B cell (primary cell): Measurements from ENCODE around the gene CLCN5. TPM values are rescaled to one million over a fixed set of nuclear protein-coding genes. Genes with fewer than 3 reads are reported as not detected.

Experiments
- ATAC-seq: fragments of 200-7000 bp; cut with Tn5 transposase; one replicate; pipeline ENCODE4 v1.10.0; 2021; ENCODE audit warnings: low read depth, mild to moderate bottlenecking, moderate number of reproducible peaks, moderate library complexity
- CTCF ChIA-PET: fragments of 350-600 bp; sonication (Branson Sonifier 250); formaldehyde crosslinking; loops from one replicate; lab custom pipeline; 2021; ENCODE audit warnings: antibody characterized with exemption, inconsistent platforms; lab: Charles Lee
- POLR2A ChIA-PET: fragments of 350-600 bp; sonication (Branson Sonifier 250); formaldehyde crosslinking; loops from one replicate; lab custom pipeline; 2021; ENCODE audit warnings: antibody characterized with exemption; lab: Charles Lee
- DNase-seq: peaks from one replicate; pipeline ENCODE4 v3.0.0; 2013
- H2AFZ ChIP-seq: 2 replicates; pipeline ENCODE4 v1.6.1; 2012; ENCODE audit warnings: mild to moderate bottlenecking, low read depth, low read length; ENCODE audit not compliant: insufficient read depth, poor library complexity, severe bottlenecking
- H3K27ac ChIP-seq, 2 donors: 1 replicate in 1 of 2; 2 replicates in 1 of 2; pipeline ENCODE4 v1.5.1; 2012 to 2013; ENCODE audit warnings: low read length in 2 of 2, mild to moderate bottlenecking in 2 of 2, moderate library complexity in 1 of 2
- H3K27me3 ChIP-seq, 4 experiments: fragments of 200-600 bp in 1 of 4; sonication (generic) in 1 of 4; replicated peaks in 1 of 4; 1 replicate in 2 of 4; 2 replicates in 2 of 4; pipeline versions ENCODE4 v1.6.1 to v1.7.0; 2013 to 2016; ENCODE audit warnings: low read length in 3 of 4, mild to moderate bottlenecking in 2 of 4, mixed read lengths in 1 of 4, moderate library complexity in 1 of 4; ENCODE audit not compliant: insufficient read depth in 4 of 4, control insufficient read depth in 3 of 4; ENCODE audit errors: control extremely low read depth in 1 of 4
- H3K36me3 ChIP-seq, 2 experiments: replicated peaks in 1 of 2; 1 replicate in 1 of 2; 2 replicates in 1 of 2; pipeline versions ENCODE4 v1.6.1 to v1.7.1; 2013; ENCODE audit warnings: low read length in 1 of 2; ENCODE audit not compliant: insufficient read depth in 2 of 2, control insufficient read depth in 1 of 2; ENCODE audit errors: control extremely low read depth in 1 of 2, extremely low read depth in 1 of 2
- H3K4me1 ChIP-seq, 2 donors: fragments of 200-600 bp in 1 of 2; sonication (generic) in 1 of 2; 1 replicate in 1 of 2; 2 replicates in 1 of 2; pipeline versions ENCODE4 v1.5.1 to v1.6.1; 2013 to 2017; ENCODE audit warnings: low read length in 2 of 2; ENCODE audit not compliant: control insufficient read depth in 2 of 2, insufficient read depth in 2 of 2
- H3K4me2 ChIP-seq: replicated peaks from 2 replicates; pipeline ENCODE3; 2012; ENCODE audit warnings: mild to moderate bottlenecking, low read depth, low read length; ENCODE audit not compliant: poor library complexity, severe bottlenecking
- H3K4me3 ChIP-seq, 5 experiments: fragments of 200-600 bp in 1 of 5; sonication (generic) in 1 of 5; 1 replicate in 3 of 5; 2 replicates in 2 of 5; pipeline versions ENCODE4 v1.5.1 to v1.7.0; 2011 to 2016; ENCODE audit warnings: low read length in 4 of 5, mild to moderate bottlenecking in 4 of 5, low read depth in 2 of 5, control low read depth in 1 of 5, moderate library complexity in 1 of 5; ENCODE audit not compliant: insufficient read depth in 1 of 5; ENCODE audit errors: control extremely low read depth in 1 of 5, extremely low read depth in 1 of 5
- H3K79me2 ChIP-seq: fragments of 200-600 bp; sonication (generic); one replicate; pipeline ENCODE4 v1.6.0; 2016; ENCODE audit warnings: low read length; ENCODE audit not compliant: control insufficient read depth, insufficient read depth
- H3K9ac ChIP-seq: fragments of 200-600 bp; sonication (generic); 2 replicates; pipeline ENCODE4 v1.6.1; 2017; ENCODE audit warnings: mild to moderate bottlenecking, low read length, moderate library complexity
- H3K9me3 ChIP-seq, 3 donors: one replicate each; pipeline versions ENCODE4 v1.6.1 to v1.7.1; 2013; ENCODE audit warnings: low read length in 2 of 3; ENCODE audit not compliant: control insufficient read depth in 2 of 3, insufficient read depth in 1 of 3; ENCODE audit errors: control extremely low read depth in 1 of 3
- H4K20me1 ChIP-seq: 2 replicates; pipeline ENCODE4 v1.6.0; 2012; ENCODE audit warnings: mild to moderate bottlenecking, low read length; ENCODE audit not compliant: insufficient read depth, control insufficient read depth, poor library complexity, severe bottlenecking
- H3K27ac Mint-ChIP-seq: one replicate; pipeline ENCODE4 v1.8.0; 2021; ENCODE audit warnings: mixed read lengths
- H3K27me3 Mint-ChIP-seq: one replicate; pipeline ENCODE4 v1.8.0; 2021; ENCODE audit warnings: mixed read lengths
- H3K4me1 Mint-ChIP-seq: one replicate; pipeline ENCODE4 v1.8.0; 2021; ENCODE audit warnings: mixed read lengths
- H3K4me3 Mint-ChIP-seq: one replicate; pipeline ENCODE4 v1.8.0; 2021; ENCODE audit warnings: mixed read lengths
- H3K9me3 Mint-ChIP-seq: one replicate; pipeline ENCODE4 v1.8.0; 2022; ENCODE audit warnings: mixed read lengths; ENCODE audit not compliant: insufficient read depth
- CTCF ChIP-seq: fragments of 200-600 bp; IDR thresholded peaks from one replicate; pipeline ENCODE4 v1.8.0; 2022; ENCODE audit warnings: antibody characterized with exemption, mild to moderate bottlenecking
- EZH2 ChIP-seq: IDR thresholded peaks from 2 replicates; pipeline ENCODE4 v1.6.1; 2012; ENCODE audit warnings: borderline replicate concordance, low read depth, mild to moderate bottlenecking, moderate library complexity, low read length; ENCODE audit not compliant: insufficient read depth, poor library complexity, severe bottlenecking
- WGBS: methylation state at CpG from one replicate; pipeline ENCODE4 v1.1.5; 2013; ENCODE audit warnings: missing lambda C conversion rate; ENCODE audit not compliant: insufficient coverage; 5-methylcytosine and 5-hydroxymethylcytosine counted together
- intact Hi-C: fragments of 100-400 bp; cut with micrococcal nuclease; formaldehyde crosslinking; loops from one replicate; pipeline ENCODE4 v1.10.0; 2022
- polyA plus RNA-seq: library from polyadenylated mRNA; depleted of rRNA; stranded (reverse); fragments of >200 nt; gene quantifications from 2 replicates; pipeline ENCODE4 v1.2.3, GENCODE V29; 2012
- total RNA-seq, 2 donors: library from RNA; stranded (reverse); fragments of 120-200 nt in 1 of 2; gene quantifications; 1 replicate in 1 of 2; 2 replicates in 1 of 2; pipeline versions ENCODE4 v1.2.3 to v1.2.4, GENCODE V29; 2013 to 2022

CLCN5 gene
- total and polyA plus RNA-seq, 2 donors (not counting 1 experiment from before 2014, with no cell fraction given), result 0.55 to 3.6 TPM

DNA sequence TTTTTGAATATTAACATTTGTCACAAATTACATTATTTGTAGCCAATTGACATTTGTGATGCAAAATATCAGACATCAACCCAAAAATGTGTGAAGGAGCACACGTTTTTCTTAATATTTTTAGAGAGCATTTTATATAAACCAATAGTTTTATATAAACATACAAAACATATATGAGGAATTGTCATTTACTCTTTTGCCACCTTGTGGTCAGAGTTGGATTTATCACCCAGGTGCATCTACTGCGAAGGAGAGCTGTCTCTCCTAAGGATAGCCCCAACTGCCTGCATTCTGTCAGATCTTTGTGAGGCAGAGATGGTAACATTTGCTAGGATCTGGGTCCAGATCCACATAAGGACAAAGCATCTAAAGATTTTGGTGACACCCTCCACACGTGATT lies 45.6 kb upstream of the CLCN5 start:
- no peak overlapping the region for H3K4me2 ChIP-seq

More for the DNA sequence above, 45.6 kb upstream of the CLCN5 start:
- Histone ChIP-seq H3K36me3 (no peaks in the 10 kb centered on the region), H3K27ac (peak overlapping the region in 1 of 2 donors; percentile 65), H3K9ac (no peak overlapping the region), H3K79me2 (no peaks in the 10 kb centered on the region), H3K4me3 (no peak overlapping the region), H4K20me1 (no peaks in the 10 kb centered on the region), H3K9me3 (no peaks in the 10 kb centered on the region), H3K27me3 (no peaks in the 10 kb centered on the region), H2AFZ (no peak overlapping the region), H3K4me1 (peaks cover 10 to 26% of the 10 kb centered on the region in 2 donors)
- DNase-seq, result peak; percentile 55
- ChIA-PET CTCF (interaction anchor here (0.6 to 1.5 kb wide), 4 partner anchors 8 to 684 kb away, joined by 3 to 6 read pairs (median 3); partner anchors contain the start of gene CLCN5), POLR2A (no interaction called here)
- Mint-ChIP-seq H3K27me3 (no peaks in the 10 kb centered on the region), H3K27ac (peak overlapping the region; percentile 71), H3K4me1 (peaks cover 23% of the 10 kb centered on the region), H3K9me3 (no peaks in the 10 kb centered on the region), H3K4me3 (peak overlapping the region; percentile 16)
- intact Hi-C loops, result loop anchor here (5.0 kb wide), 1 partner anchor 114 kb away; no protein-coding TSS in a partner anchor
- peak; percentile 64 for TF ChIP-seq CTCF
- no peak for TF ChIP-seq EZH2
- WGBS, result no CpG with 5 or more reads among the region's 3 CpGs
- ATAC-seq, result no peak
